GM21717 (cell line): Measurements from ENCODE around the gene LBP.
"Not testable (repeated sequence)": the region's sequence is repeated elsewhere in the genome, so short reads cannot be mapped to it uniquely, and the experiment has no call there.

Source experiments
- ATAC-seq: cut with Tn5 transposase; IDR thresholded peaks from one replicate; pipeline ENCODE4 v1.9.1; 2021; ENCODE audit warnings: mild to moderate bottlenecking, moderate library complexity; ENCODE audit not compliant: unreplicated experiment

The LBP gene, protein sequence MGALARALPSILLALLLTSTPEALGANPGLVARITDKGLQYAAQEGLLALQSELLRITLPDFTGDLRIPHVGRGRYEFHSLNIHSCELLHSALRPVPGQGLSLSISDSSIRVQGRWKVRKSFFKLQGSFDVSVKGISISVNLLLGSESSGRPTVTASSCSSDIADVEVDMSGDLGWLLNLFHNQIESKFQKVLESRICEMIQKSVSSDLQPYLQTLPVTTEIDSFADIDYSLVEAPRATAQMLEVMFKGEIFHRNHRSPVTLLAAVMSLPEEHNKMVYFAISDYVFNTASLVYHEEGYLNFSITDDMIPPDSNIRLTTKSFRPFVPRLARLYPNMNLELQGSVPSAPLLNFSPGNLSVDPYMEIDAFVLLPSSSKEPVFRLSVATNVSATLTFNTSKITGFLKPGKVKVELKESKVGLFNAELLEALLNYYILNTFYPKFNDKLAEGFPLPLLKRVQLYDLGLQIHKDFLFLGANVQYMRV

GRCh38 chr20:38346247-38346651, at the start of gene LBP:
LBP (plus strand) TSS chr20:38346482; CDS start chr20:38346517, 35 bp downstream.
- no peak for ATAC-seq

- ATAC-seq, result no peak
Measured at GRCh38 chr20:38297916-38298674, 48.2 kb upstream of the LBP start.

GRCh38 chr20:38298768-38299288, 47.5 kb upstream of the LBP start:
- ATAC-seq, result no peak

- no peak for ATAC-seq
Measured at GRCh38 chr20:38299963-38300362, 46.3 kb upstream of the LBP start.

DNA sequence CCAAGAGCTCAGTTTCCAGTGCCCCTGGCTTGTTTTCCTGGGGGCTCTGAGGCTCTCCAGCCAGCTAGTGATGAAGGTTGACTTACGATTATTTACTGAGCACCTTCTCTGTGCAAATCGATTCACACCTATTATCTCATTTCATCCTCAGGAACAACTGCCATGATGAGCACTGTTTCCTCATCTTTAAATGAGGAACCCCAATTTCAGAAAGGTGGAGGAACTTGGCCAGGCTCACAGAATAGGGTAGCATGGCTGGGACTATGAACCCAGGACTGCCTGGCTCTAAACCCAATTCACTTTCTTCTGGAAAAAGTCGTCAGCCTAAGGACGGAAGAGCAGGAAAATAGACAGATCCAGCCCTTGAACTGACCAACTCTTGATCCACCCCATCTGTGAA, 45.8 kb upstream of the LBP start:
- no peak for ATAC-seq

DNA sequence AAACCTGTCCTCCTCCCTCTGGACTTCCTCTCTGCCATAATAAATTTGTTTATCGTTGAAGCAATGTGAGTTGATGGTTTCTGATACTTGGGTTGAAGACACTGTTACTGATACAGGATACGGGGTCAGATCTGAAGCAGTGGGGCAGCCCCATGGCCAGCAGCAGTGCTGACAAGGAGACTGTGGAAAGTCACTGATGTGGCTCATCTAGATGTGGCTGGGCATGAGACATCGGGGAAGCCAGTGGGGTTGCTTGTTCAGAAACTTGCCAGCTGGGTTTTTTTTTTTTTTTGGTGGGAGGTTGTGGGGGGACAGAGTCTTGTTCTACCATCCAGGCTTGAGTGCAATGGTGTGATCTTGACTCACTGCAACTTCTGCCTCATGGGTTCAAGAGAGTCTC, 45.0 kb upstream of the LBP start:
- no peak for ATAC-seq

GRCh38 chr20:38302786-38303185, 43.5 kb upstream of the LBP start:
- ATAC-seq, result no peak

GRCh38 chr20:38303908-38304379, 42.3 kb upstream of the LBP start, which contains the start of gene BPI:
BPI (plus strand) TSS chr20:38304156; CDS start chr20:38304224, 68 bp downstream.
- ATAC-seq, result no peak

DNA sequence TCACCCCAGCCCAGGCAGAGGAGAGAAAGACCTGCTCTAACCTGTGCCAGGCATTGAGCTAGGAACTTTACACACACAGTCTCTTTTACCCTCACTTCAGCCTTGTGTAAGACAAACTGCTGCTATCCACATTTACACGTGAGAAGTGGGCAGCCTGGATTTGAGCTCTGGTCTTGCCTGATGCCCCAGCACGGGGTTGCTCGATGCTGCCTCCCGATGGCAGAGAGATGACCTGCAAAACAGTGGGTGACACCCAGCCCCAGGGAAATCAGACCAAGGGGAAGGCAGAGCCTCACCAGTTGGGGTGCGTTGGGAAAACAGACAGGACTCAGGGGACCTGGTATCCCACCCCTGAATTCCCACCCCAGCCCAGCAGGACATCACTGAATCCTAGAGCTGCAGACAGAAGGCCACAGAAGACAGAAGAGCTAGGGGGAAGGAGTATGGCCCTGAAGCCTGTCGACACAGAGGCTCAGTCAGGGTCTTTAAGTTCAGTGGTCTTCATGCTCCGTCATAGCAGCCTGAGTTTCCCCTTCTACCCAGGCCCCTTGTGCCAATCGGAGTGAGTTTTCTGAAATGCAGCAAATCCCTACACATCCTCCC, 41.3 kb upstream of the LBP start:
- no peak for ATAC-seq

DNA sequence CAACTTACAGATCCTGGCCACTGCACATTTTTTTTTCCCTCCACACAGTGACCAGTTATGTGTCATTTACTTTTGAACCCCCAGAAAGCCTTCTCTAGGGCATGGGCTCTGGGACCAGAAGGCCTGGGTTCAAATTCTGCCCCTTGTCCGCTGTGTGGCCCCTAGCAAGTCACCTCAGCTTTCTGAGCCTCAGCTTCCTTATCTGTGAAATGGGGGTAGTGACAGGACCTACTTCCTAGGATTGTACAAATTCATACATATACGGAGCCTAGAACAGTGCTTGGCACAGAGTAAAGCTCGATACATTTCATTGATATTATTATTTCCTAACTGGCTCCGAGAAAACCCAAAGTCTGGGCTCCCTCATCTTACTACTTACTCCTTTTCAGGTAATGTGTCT, 40.7 kb upstream of the LBP start:
- ATAC-seq, result no peak

- ATAC-seq, result no peak
Measured at GRCh38 chr20:38306379-38306778, 39.9 kb upstream of the LBP start.

DNA sequence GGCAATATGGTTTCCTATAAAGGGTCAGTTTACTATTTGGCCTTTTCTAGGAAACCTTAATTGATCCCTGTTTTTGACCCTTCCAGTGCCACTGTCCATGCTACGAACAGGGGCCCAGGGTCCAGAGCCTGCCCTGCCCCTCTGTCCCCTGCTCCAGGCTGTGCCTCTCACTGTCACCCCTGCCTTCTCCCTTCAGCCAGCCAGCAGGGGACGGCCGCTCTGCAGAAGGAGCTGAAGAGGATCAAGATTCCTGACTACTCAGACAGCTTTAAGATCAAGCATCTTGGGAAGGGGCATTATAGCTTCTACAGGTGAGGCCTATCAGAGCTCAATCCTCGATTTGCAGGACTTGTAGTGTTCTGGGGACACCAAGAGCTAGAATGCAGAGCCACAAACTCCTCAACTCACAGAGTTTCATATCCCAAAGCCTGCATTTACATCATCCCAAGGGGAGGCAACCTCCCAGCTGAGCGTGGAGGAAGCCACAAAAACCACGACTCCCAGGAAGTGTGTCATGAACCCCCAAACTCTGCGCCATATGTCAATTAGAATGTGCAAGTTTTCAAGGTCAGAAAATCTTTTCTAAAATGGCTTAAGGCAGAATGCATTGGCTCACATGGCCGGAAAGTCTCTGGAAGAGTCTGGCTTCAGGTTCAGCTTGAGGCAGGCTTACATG, 38.8 kb upstream of the LBP start:
- no peak for ATAC-seq

DNA sequence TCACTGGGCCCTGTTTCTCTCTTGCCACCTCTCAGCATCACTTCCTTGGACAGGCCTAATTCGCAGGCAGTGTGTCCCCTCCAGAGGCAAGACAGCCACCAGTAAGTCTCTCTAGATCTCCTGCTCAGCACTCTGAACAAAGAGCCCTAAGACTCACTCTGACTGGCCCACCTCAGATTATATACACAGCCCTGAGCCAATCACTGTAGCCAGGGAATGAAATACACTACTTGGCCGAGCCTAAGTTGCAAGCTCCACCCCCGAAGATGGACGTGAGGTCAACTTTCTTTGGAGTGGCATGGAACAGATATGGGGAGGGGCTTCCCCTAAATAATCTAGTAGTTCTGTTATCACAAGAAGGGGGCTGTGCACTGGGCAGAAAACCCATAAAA, 38.2 kb upstream of the LBP start:
- ATAC-seq, result no peak

DNA sequence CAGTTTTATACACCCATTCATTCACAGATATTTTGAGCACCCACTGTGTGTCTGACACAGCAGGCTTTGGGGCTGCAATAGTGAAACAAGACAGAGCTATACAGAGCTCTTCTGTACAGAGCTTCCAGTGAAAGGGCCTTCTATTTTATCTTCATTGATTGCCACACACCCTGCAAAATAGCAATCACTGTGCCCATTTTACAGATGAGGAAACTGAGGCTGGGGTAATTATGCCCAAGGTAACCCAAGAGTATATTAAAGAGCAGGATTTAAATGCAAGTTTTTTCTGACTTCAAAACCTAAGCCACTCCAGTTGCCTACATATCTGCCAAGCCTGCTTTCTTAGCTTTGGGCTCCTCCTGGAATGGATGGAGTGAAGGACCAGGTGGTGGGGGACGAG, 37.8 kb upstream of the LBP start:
- no peak for ATAC-seq

- ATAC-seq, result no peak
Measured at GRCh38 chr20:38311091-38311490, 35.2 kb upstream of the LBP start.

- no peak for ATAC-seq
Measured at GRCh38 chr20:38311491-38311890, 34.8 kb upstream of the LBP start.

DNA sequence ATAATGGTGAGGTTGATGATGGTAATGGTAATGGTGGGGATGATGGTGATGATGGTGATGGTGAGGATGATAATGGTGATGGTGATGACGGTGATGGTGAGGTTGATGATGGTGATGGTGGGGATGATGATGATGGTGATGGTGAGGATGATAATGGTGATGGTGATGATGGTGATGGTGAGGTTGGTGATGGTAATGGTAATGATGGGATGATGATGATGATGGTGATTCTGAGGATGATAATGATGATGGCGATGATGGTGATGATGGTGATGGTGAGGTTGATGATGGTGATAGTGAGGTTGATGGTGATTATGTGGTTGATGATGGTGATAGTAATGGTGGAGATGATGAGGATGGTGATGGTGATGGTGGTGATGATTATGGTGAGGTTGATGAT, 32.6 kb upstream of the LBP start:
- no peak for ATAC-seq

GRCh38 chr20:38314350-38314749, 31.9 kb upstream of the LBP start:
- ATAC-seq, result not testable (repeated sequence)

- ATAC-seq, result no peak
Measured at GRCh38 chr20:38315290-38315966, 30.9 kb upstream of the LBP start.

- no peak for ATAC-seq
Measured at GRCh38 chr20:38316341-38316740, 29.9 kb upstream of the LBP start.
